ENCODE data around the gene ZBTB7C.

ZBTB7C gene

DNA sequence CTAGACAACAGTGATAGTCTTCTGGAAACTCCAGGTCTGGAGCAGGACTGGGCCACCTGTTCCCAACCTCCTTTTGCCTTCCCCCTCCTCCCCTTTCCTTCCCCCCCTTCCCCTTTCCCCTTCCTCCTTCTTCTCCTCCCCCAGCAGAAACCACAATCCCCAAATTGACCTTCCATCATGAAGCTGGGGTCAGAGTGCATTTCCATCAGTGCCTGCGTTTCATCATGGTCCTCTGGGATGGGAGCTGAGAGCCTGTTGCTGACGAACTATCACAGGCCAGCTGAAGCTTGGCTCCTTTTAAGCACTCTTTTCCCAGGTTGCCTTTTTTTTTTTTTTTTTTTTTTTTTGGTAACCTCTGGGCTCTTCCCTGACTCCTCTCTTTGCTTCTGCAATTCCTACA is 426.1 kb downstream of the ZBTB7C start:
- H3K36me3 ChIP-seq (ENCODE audit: control insufficient read depth in 5 of 5, insufficient read depth in 5 of 5, low read length in 5 of 5) = no peaks in the 10 kb centered on the region
- H3K4me1 ChIP-seq (ENCODE audit: control insufficient read depth in 5 of 5, insufficient read depth in 5 of 5, low read length in 5 of 5) = peaks cover 0 to 9% (median 3%) of the 10 kb centered on the region in 5 donors
- no peaks in the 10 kb centered on the region for H3K9me3 ChIP-seq (ENCODE audit: control insufficient read depth in 5 of 5, low read length in 5 of 5)
- no peak overlapping the region for H3K27ac ChIP-seq (ENCODE audit: low read depth, low read length)
- no peaks in the 10 kb centered on the region for H3K27me3 ChIP-seq (ENCODE audit: control insufficient read depth in 5 of 5, insufficient read depth in 4 of 5, low read length in 5 of 5)
- no peak overlapping the region for H3K4me3 ChIP-seq (ENCODE audit: low read depth in 1 of 5, low read length in 5 of 5)
- H3K9ac ChIP-seq (ENCODE audit: low read length in 5 of 5) = no peak overlapping the region

DNA sequence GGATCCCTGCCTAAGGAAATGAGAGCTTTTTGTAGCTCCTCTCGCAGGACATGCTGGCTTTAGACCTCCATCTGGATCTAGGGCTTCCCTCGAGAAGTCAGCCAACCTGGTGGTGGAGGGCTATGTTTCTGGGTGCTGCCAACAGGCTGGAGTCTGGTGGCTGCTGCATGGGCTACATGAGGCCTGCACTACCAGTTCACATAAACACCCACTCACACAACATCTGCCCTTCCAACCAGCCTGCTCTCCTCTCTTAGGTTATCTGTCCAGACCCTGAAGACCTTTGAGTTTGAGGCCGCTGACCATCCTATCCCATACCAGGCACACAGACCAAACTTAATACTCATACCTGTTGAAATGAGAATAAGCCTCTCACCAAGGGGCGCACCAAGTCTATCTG is 427.4 kb downstream of the ZBTB7C start:
- peaks cover 0 to 9% (median 3%) of the 10 kb centered on the region in 5 donors for H3K4me1 ChIP-seq (ENCODE audit: control insufficient read depth in 5 of 5, insufficient read depth in 5 of 5, low read length in 5 of 5)
- no peak overlapping the region for H3K4me3 ChIP-seq (ENCODE audit: low read depth in 1 of 5, low read length in 5 of 5)
- no peak overlapping the region for H3K9ac ChIP-seq (ENCODE audit: low read length in 5 of 5)
- no peaks in the 10 kb centered on the region for H3K36me3 ChIP-seq (ENCODE audit: control insufficient read depth in 5 of 5, insufficient read depth in 5 of 5, low read length in 5 of 5)
- H3K27me3 ChIP-seq (ENCODE audit: control insufficient read depth in 5 of 5, insufficient read depth in 4 of 5, low read length in 5 of 5) = no peaks in the 10 kb centered on the region
- no peaks in the 10 kb centered on the region for H3K9me3 ChIP-seq (ENCODE audit: control insufficient read depth in 5 of 5, low read length in 5 of 5)
- H3K27ac ChIP-seq (ENCODE audit: low read depth, low read length) = no peak overlapping the region

DNA sequence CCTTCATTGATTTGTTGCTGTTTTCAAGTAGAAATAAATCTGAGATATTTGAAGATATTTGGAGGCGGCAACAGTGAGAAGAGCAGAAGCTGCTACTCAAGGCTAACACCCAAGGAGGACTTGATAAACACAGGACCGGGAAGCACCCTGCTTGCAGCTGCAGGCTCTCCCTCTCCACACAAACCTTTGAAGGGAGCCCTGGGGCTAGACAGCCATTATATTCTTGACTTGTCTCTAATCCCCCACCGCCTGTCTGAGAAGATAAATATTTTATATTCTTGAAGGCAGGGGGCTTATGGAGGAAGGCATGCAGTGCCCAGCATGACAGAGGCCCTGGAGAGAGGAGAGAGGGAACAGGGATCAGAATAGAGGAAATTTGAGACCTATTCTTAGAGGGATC is 427.9 kb downstream of the ZBTB7C start:
- Histone ChIP-seq H3K4me3 (ENCODE audit: low read depth in 1 of 5, low read length in 5 of 5) (no peak overlapping the region), H3K9me3 (ENCODE audit: control insufficient read depth in 5 of 5, low read length in 5 of 5) (no peaks in the 10 kb centered on the region), H3K27ac (ENCODE audit: low read depth, low read length) (no peak overlapping the region), H3K36me3 (ENCODE audit: control insufficient read depth in 5 of 5, insufficient read depth in 5 of 5, low read length in 5 of 5) (no peaks in the 10 kb centered on the region), H3K27me3 (ENCODE audit: control insufficient read depth in 5 of 5, insufficient read depth in 4 of 5, low read length in 5 of 5) (no peaks in the 10 kb centered on the region), H3K9ac (ENCODE audit: low read length in 5 of 5) (no peak overlapping the region), H3K4me1 (ENCODE audit: control insufficient read depth in 5 of 5, insufficient read depth in 5 of 5, low read length in 5 of 5) (peaks cover 0 to 9% (median 3%) of the 10 kb centered on the region in 5 donors)

DNA sequence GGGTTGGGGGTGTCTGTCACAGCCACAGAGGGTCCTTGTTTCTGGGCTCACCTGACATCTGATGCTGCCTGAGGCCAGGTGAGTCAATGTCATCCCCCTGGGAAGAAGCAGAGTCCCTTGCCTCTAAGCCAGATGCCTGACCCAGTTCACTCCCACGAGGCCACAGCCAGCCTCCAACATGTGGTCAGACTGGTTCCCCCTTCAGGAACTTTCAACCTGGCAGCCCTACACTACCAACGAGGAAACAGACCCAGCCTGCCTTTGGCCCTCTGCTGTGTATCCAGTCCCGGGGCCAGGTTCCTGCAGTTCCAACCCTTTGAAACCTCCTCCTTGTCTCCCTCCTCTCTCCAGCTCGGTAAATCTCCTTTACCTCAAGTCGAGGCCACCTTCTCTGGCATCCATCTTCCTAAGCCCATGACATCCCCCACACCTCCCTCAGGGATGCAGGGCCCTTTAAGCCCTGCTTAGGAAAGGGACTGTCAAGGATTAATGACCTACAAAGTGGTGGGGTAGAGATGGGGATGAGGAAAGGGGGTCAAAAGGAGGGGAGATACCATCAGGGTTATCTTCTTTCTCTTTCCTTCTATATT is 429.5 kb downstream of the ZBTB7C start:
- Histone ChIP-seq H3K4me1 (ENCODE audit: control insufficient read depth in 5 of 5, insufficient read depth in 5 of 5, low read length in 5 of 5) (peaks cover 0 to 5% (median 3%) of the 10 kb centered on the region in 5 donors), H3K4me3 (ENCODE audit: low read depth in 1 of 5, low read length in 5 of 5) (no peak overlapping the region), H3K36me3 (ENCODE audit: control insufficient read depth in 5 of 5, insufficient read depth in 5 of 5, low read length in 5 of 5) (no peaks in the 10 kb centered on the region), H3K9ac (ENCODE audit: low read length in 5 of 5) (no peak overlapping the region), H3K27me3 (ENCODE audit: control insufficient read depth in 5 of 5, insufficient read depth in 4 of 5, low read length in 5 of 5) (no peaks in the 10 kb centered on the region), H3K27ac (ENCODE audit: low read depth, low read length) (no peak overlapping the region), H3K9me3 (ENCODE audit: control insufficient read depth in 5 of 5, low read length in 5 of 5) (no peaks in the 10 kb centered on the region)

DNA sequence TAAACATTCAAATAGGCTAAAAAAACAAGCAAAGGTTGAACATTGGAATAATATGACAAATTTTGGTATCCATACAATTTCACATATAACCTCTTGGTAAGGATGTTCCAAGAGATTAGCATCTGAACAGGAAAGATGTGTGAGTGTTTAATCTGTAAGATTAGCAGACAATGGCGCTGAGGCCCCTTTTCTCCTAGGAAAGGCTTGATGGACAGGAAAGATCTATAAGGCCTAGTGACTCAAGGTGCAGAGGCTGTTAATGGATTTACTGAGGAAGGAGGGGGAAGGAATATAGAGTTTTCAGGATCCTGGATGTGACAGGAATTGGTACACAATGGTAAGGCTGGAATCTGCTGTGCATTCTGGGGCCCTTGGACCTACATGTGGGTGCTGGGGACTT is 430.6 kb downstream of the ZBTB7C start:
- H3K9ac ChIP-seq (ENCODE audit: low read length in 5 of 5) = no peak overlapping the region
- H3K9me3 ChIP-seq (ENCODE audit: control insufficient read depth in 5 of 5, low read length in 5 of 5) = no peaks in the 10 kb centered on the region
- H3K36me3 ChIP-seq (ENCODE audit: control insufficient read depth in 5 of 5, insufficient read depth in 5 of 5, low read length in 5 of 5) = no peaks in the 10 kb centered on the region
- H3K27ac ChIP-seq (ENCODE audit: low read depth, low read length) = no peak overlapping the region
- H3K4me3 ChIP-seq (ENCODE audit: low read depth in 1 of 5, low read length in 5 of 5) = no peak overlapping the region
- no peaks in the 10 kb centered on the region for H3K27me3 ChIP-seq (ENCODE audit: control insufficient read depth in 5 of 5, insufficient read depth in 4 of 5, low read length in 5 of 5)
- peaks cover 0 to 5% (median 3%) of the 10 kb centered on the region in 5 donors for H3K4me1 ChIP-seq (ENCODE audit: control insufficient read depth in 5 of 5, insufficient read depth in 5 of 5, low read length in 5 of 5)

DNA sequence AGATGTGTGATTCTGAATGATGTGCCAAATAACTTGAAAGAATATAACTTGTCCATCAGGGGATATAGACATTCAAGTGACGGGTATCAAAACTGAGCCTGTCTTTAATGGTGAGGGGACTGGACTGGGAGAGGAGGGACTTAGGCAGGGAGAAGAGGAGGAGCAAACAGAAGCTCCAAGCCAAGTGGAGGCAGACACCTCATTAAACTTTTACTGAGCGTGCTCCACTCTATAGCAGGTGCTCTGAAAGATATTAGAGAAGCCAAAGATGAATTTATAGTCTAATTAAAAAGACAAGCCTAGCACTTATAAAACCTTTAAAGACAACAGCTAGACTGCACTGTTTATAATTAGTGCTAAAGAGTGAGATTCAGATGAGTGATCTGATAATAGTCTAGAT is 431.0 kb downstream of the ZBTB7C start:
- Histone ChIP-seq H3K4me1 (ENCODE audit: control insufficient read depth in 5 of 5, insufficient read depth in 5 of 5, low read length in 5 of 5) (peaks cover 0 to 2% (median under 1%) of the 10 kb centered on the region in 5 donors), H3K27ac (ENCODE audit: low read depth, low read length) (no peak overlapping the region), H3K27me3 (ENCODE audit: control insufficient read depth in 5 of 5, insufficient read depth in 4 of 5, low read length in 5 of 5) (peaks cover 0 to 3% (median 3%) of the 10 kb centered on the region in 5 donors), H3K9me3 (ENCODE audit: control insufficient read depth in 5 of 5, low read length in 5 of 5) (no peaks in the 10 kb centered on the region), H3K36me3 (ENCODE audit: control insufficient read depth in 5 of 5, insufficient read depth in 5 of 5, low read length in 5 of 5) (no peaks in the 10 kb centered on the region), H3K4me3 (ENCODE audit: low read depth in 1 of 5, low read length in 5 of 5) (no peak overlapping the region), H3K9ac (ENCODE audit: low read length in 5 of 5) (no peak overlapping the region)
